H9 (cell line): ENCODE data around the gene CASP6. TPM values are rescaled to one million over a fixed set of nuclear protein-coding genes. Genes with fewer than 3 reads are reported as not detected.

Source experiments
- DNase-seq: peaks from one replicate; pipeline ENCODE4 v3.0.0-alpha.2; 2017
- H2AFZ ChIP-seq: one replicate; pipeline ENCODE4 v1.6.1; 2013; ENCODE audit warnings: mild to moderate bottlenecking, low read length, control low read depth, moderate library complexity
- H2AK5ac ChIP-seq: 2 replicates; pipeline ENCODE4 v1.6.1; 2013; ENCODE audit warnings: low read length, control low read depth, mixed read lengths; ENCODE audit not compliant: insufficient read length
- H2BK120ac ChIP-seq: one replicate; pipeline ENCODE4 v1.6.1; 2013; ENCODE audit warnings: low read depth, mild to moderate bottlenecking, low read length, control low read depth, inconsistent platforms; ENCODE audit not compliant: poor library complexity, severe bottlenecking
- H2BK12ac ChIP-seq: 2 replicates; pipeline ENCODE4 v1.6.1; 2013; ENCODE audit warnings: low read length, control low read depth, mixed read lengths, low read depth; ENCODE audit not compliant: insufficient read length
- H2BK15ac ChIP-seq: 2 replicates; pipeline ENCODE4 v1.6.1; 2013; ENCODE audit warnings: low read depth, low read length, control low read depth
- H2BK20ac ChIP-seq: one replicate; pipeline ENCODE4 v1.6.1; 2013; ENCODE audit warnings: low read depth, mild to moderate bottlenecking, low read length, control low read depth, inconsistent platforms; ENCODE audit not compliant: poor library complexity, severe bottlenecking
- H2BK5ac ChIP-seq: 2 replicates; pipeline ENCODE4 v1.6.1; 2013; ENCODE audit warnings: low read length, control low read depth, mixed read lengths; ENCODE audit not compliant: insufficient read length
- H3K14ac ChIP-seq: 2 replicates; pipeline ENCODE4 v1.6.1; 2013; ENCODE audit warnings: low read length, control low read depth; ENCODE audit not compliant: insufficient read depth
- H3K18ac ChIP-seq: 2 replicates; pipeline ENCODE4 v1.6.1; 2013; ENCODE audit warnings: low read depth, mild to moderate bottlenecking, mixed read lengths, low read length, control low read depth; ENCODE audit not compliant: insufficient read length
- H3K23ac ChIP-seq: 2 replicates; pipeline ENCODE4 v1.6.1; 2013; ENCODE audit warnings: low read length, control low read depth, mixed read lengths, low read depth; ENCODE audit not compliant: insufficient read length
- H3K23me2 ChIP-seq: 2 replicates; pipeline ENCODE4 v1.6.1; 2013; ENCODE audit warnings: low read depth, mild to moderate bottlenecking, mixed read lengths, low read length, control low read depth; ENCODE audit not compliant: insufficient read length, poor library complexity, severe bottlenecking
- H3K27ac ChIP-seq: 2 replicates; pipeline ENCODE4 v1.5.1; 2013; ENCODE audit warnings: low read length, control low read depth, mixed read lengths, low read depth; ENCODE audit not compliant: insufficient read length
- H3K27me3 ChIP-seq: 2 replicates; pipeline ENCODE4 v1.6.1; 2013; ENCODE audit warnings: low read length, control low read depth, inconsistent platforms; ENCODE audit not compliant: insufficient read depth
- H3K4ac ChIP-seq: 2 replicates; pipeline ENCODE4 v1.6.1; 2013; ENCODE audit warnings: low read depth, mild to moderate bottlenecking, control low read depth, inconsistent platforms, low read length, moderate library complexity
- H3K4me1 ChIP-seq: 2 replicates; pipeline ENCODE4 v1.6.1; 2013; ENCODE audit warnings: low read length, control low read depth, inconsistent platforms; ENCODE audit not compliant: insufficient read depth
- H3K4me2 ChIP-seq: 2 replicates; pipeline ENCODE4 v1.6.1; 2013; ENCODE audit warnings: low read length, control low read depth, mixed read lengths; ENCODE audit not compliant: insufficient read length, insufficient read depth
- H3K56ac ChIP-seq: 2 replicates; pipeline ENCODE4 v1.6.1; 2013; ENCODE audit warnings: low read depth, mild to moderate bottlenecking, mixed read lengths, low read length, control low read depth; ENCODE audit not compliant: insufficient read length
- H3K79me1 ChIP-seq: 2 replicates; pipeline ENCODE4 v1.6.1; 2013; ENCODE audit warnings: low read depth, mild to moderate bottlenecking, moderate library complexity, low read length, control low read depth, inconsistent platforms; ENCODE audit not compliant: insufficient read depth, poor library complexity, severe bottlenecking
- H3K79me2 ChIP-seq: 2 replicates; pipeline ENCODE4 v1.6.1; 2013; ENCODE audit warnings: low read length, control low read depth, inconsistent platforms; ENCODE audit not compliant: insufficient read depth
- H3K9ac ChIP-seq: 2 replicates; pipeline ENCODE4 v1.6.1; 2013; ENCODE audit warnings: low read length, control low read depth, mixed read lengths; ENCODE audit not compliant: insufficient read length; ENCODE audit errors: extremely low read depth
- H3K9me3 ChIP-seq: one replicate; pipeline ENCODE4 v1.6.1; 2013; ENCODE audit warnings: low read depth, low read length, inconsistent platforms; ENCODE audit not compliant: control insufficient read depth
- H3T11ph ChIP-seq: one replicate; pipeline ENCODE4 v1.6.1; 2013; ENCODE audit warnings: mild to moderate bottlenecking, low read length, control low read depth, inconsistent platforms
- H4K20me1 ChIP-seq: one replicate; pipeline ENCODE4 v1.6.1; 2013; ENCODE audit not compliant: control insufficient read depth, insufficient read length, insufficient read depth
- H4K5ac ChIP-seq: 2 replicates; pipeline ENCODE4 v1.6.1; 2013; ENCODE audit warnings: low read depth, mild to moderate bottlenecking, mixed read lengths, low read length, control low read depth; ENCODE audit not compliant: insufficient read length
- H4K8ac ChIP-seq: replicated peaks from 2 replicates; pipeline ENCODE4 v1.6.1; 2013; ENCODE audit warnings: low read length, control low read depth, mixed read lengths, low read depth; ENCODE audit not compliant: insufficient read length
- H4K91ac ChIP-seq: 2 replicates; pipeline ENCODE4 v1.6.1; 2013; ENCODE audit warnings: low read depth, mild to moderate bottlenecking, moderate library complexity, mixed read lengths, low read length, control low read depth; ENCODE audit not compliant: insufficient read length
- H3K27ac Mint-ChIP-seq, 3 experiments: 2 replicates in 2 of 3; 3 replicates in 1 of 3; pipeline ENCODE4 v1.8.0; 2020 to 2021; ENCODE audit warnings: mixed read lengths in 3 of 3, mild to moderate bottlenecking in 1 of 3, moderate library complexity in 1 of 3
- H3K27me3 Mint-ChIP-seq: 2 replicates; pipeline ENCODE4 v1.8.0; 2021; ENCODE audit warnings: low read depth, mild to moderate bottlenecking, moderate library complexity, mixed read lengths
- H3K36me3 Mint-ChIP-seq, 3 experiments: 2 replicates in 2 of 3; 3 replicates in 1 of 3; pipeline ENCODE4 v1.8.0; 2020 to 2021; ENCODE audit warnings: low read depth in 3 of 3, mixed read lengths in 3 of 3; ENCODE audit not compliant: insufficient read depth in 1 of 3
- H3K4me1 Mint-ChIP-seq, 2 experiments: 2 replicates each; pipeline ENCODE4 v1.8.0; 2020; ENCODE audit warnings: mixed read lengths in 2 of 2
- H3K4me3 Mint-ChIP-seq, 2 experiments: 2 replicates in 1 of 2; 3 replicates in 1 of 2; pipeline ENCODE4 v1.8.0; 2020 to 2021; ENCODE audit warnings: mild to moderate bottlenecking in 2 of 2, mixed read lengths in 2 of 2, moderate library complexity in 1 of 2
- H3K9me3 Mint-ChIP-seq, 2 experiments: 2 replicates in 1 of 2; 3 replicates in 1 of 2; pipeline ENCODE4 v1.8.0; 2020; ENCODE audit warnings: mild to moderate bottlenecking in 2 of 2, mixed read lengths in 2 of 2, moderate library complexity in 1 of 2
- CTCF ChIP-seq: fragments of 200-600 bp; sonication (generic); conservative IDR thresholded peaks from 3 replicates; pipeline ENCODE4 v1.8.0; 2021; ENCODE audit warnings: antibody characterized with exemption, mild to moderate bottlenecking
- WGBS: extraction: QIAGEN DNeasy Blood & Tissue Kit; methylation state at CpG from one replicate; pipeline ENCODE4 v1.1.7; 2013; ENCODE audit warnings: missing lambda C conversion rate, low lambda C conversion rate, mixed read lengths; ENCODE audit not compliant: insufficient read length; ENCODE audit errors: extremely low coverage; 5-methylcytosine and 5-hydroxymethylcytosine counted together
- total RNA-seq: library from RNA; stranded (reverse); gene quantifications from 2 replicates; pipeline ENCODE4 v1.2.1, GENCODE V29; 2021

The CASP6 gene
- total RNA-seq, 1 experiment from 2014 or later: 25.2 TPM

- Histone ChIP-seq H3K9me3 (no peaks in the 10 kb centered on the region), H2BK5ac (no peak overlapping the region), H2BK12ac (no peak overlapping the region), H2BK15ac (no peak overlapping the region), H3K9ac (no peak overlapping the region), H2BK20ac (no peak overlapping the region), H3K27ac (no peak overlapping the region), H4K5ac (no peak overlapping the region), H2AFZ (no peak overlapping the region), H4K8ac (no peak overlapping the region), H3K79me2 (no peaks in the 10 kb centered on the region), H3K23me2 (no peaks in the 10 kb centered on the region), H3K4me2 (no peak overlapping the region), H2AK5ac (no peak overlapping the region), H3K23ac (no peak overlapping the region), H3K4me1 (no peaks in the 10 kb centered on the region), H3K56ac (no peak overlapping the region), H3K18ac (no peak overlapping the region), H3T11ph (no peak overlapping the region), H3K79me1 (no peaks in the 10 kb centered on the region), H3K27me3 (no peaks in the 10 kb centered on the region), H3K14ac (no peak overlapping the region), H4K20me1 (no peaks in the 10 kb centered on the region), H2BK120ac (no peak overlapping the region), H4K91ac (no peak overlapping the region), H3K4ac (no peak overlapping the region)
- TF ChIP-seq CTCF: no peak
- Mint-ChIP-seq H3K4me1 (peaks cover 6 to 9% of the 10 kb centered on the region in 2 experiments), H3K36me3 (peaks cover 20 to 38% (median 26%) of the 10 kb centered on the region in 3 experiments), H3K27ac (no peak overlapping the region), H3K27me3 (no peaks in the 10 kb centered on the region), H3K9me3 (peaks cover 21 to 26% of the 10 kb centered on the region in 2 experiments), H3K4me3 (no peak overlapping the region)
- no peak for DNase-seq
- WGBS: no CpG with 5 or more reads among the region's 1 CpG
These were observed 26.4 kb downstream of the CASP6 start for GRCh38 chr4:109676886-109677285.
